GM12864 (cell line): Measurements from ENCODE around the gene ST3GAL3.

Source experiments
- DNase-seq: peaks from one replicate; pipeline ENCODE4 v3.0.0-alpha.2; 2011; ENCODE audit warnings: low read depth
- H3K4me3 ChIP-seq: 2 replicates; pipeline ENCODE4 v1.5.1; 2011; ENCODE audit warnings: mild to moderate bottlenecking, low read depth, low read length, control low read depth
- TF ChIP-seq, protein P1 (sequence below): IDR thresholded peaks from 2 replicates; pipeline ENCODE4 v1.5.1; 2011; ENCODE audit warnings: low read depth, mild to moderate bottlenecking, moderate library complexity, low read length, control low read depth, inconsistent platforms; ENCODE audit errors: missing control alignments

The ST3GAL3 gene

DNA sequence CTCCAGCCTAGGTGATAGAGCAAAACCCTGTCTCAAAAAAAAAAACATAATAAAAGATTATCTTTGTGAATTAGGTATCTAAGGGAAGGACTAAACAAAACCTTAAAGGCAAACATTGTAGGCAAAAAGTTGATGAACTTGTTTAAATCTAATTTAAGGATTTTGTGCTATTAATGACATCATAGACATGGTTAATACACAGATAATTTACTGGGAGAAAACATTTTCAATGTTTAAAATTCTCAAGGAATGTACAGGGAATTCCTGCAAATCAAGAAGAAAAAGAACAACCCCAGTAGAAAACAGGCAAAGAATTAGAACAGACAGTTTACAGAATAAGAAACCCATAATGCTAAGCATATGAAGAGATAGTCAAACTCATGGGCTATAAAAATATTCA, 47.6 kb downstream of the ST3GAL3 start:
- DNase-seq = no peak
- no peak overlapping the region for H3K4me3 ChIP-seq
- TF ChIP-seq, protein P1, sequence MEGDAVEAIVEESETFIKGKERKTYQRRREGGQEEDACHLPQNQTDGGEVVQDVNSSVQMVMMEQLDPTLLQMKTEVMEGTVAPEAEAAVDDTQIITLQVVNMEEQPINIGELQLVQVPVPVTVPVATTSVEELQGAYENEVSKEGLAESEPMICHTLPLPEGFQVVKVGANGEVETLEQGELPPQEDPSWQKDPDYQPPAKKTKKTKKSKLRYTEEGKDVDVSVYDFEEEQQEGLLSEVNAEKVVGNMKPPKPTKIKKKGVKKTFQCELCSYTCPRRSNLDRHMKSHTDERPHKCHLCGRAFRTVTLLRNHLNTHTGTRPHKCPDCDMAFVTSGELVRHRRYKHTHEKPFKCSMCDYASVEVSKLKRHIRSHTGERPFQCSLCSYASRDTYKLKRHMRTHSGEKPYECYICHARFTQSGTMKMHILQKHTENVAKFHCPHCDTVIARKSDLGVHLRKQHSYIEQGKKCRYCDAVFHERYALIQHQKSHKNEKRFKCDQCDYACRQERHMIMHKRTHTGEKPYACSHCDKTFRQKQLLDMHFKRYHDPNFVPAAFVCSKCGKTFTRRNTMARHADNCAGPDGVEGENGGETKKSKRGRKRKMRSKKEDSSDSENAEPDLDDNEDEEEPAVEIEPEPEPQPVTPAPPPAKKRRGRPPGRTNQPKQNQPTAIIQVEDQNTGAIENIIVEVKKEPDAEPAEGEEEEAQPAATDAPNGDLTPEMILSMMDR = no peak

DNA sequence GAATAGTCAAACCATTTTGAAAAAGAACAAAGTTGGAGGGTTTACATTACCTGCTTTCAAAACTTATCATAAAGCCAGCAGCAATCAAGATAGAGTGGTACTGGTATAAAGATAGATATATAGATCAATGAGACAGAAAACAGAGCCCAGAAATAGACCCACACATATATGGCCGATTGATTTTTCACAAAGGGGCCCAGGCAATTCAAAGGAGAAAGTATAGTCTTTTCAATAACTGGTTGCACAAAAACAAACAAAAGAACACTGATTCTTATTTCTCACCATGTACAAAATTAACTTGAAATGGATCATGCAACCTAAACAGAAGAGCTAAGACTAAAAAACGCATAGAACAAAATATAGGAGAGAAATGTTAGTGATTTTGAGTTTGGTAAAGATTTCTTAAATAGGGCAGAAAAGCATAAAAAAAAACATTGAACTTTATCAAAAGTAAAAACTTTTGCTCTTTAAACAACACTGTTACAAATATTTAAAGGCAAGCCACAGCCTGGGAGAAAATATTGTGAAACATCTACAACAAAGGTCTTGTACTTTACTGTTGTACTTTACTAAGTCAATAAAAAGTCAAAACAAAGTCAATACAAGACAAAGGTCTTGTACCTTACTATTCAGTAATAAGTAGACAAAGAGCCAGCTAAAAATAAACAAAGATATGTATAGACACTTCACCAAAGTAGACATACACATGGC, 50.2 kb downstream of the ST3GAL3 start:
- DNase-seq = no peak
- TF ChIP-seq, protein P1 = no peak
- H3K4me3 ChIP-seq = no peak overlapping the region

- no peak overlapping the region for H3K4me3 ChIP-seq
- TF ChIP-seq, protein P1 = no peak
- DNase-seq = no peak
Measured at GRCh38 chr1:43760745-43761317, 53.5 kb downstream of the ST3GAL3 start.

DNA sequence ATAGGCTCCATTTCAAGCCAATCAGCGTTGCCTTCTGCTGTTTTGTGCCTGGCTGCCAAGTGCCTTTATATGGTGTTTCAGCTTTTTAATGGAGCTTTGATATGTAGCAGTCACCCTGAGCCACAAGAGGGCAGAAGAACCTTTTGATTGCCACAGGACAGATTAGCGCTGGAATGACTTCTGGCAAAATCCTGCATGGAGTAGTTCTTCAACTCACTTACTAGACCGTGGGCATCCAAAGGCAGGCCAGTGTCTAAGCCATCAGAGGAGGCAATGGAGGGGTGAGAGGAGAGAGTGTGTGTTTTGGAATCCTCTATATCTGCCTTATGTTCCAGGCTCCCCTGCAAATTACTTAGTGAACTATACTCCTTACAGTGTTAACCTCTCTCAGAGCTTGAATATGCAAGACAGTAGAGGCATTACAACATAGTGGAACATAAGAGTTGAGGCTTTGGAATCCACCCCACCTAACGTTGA, 56.2 kb downstream of the ST3GAL3 start:
- H3K4me3 ChIP-seq = no peak overlapping the region
- no peak for DNase-seq
- TF ChIP-seq, protein P1 = peak; percentile 88

- no peak overlapping the region for H3K4me3 ChIP-seq
- no peak for DNase-seq
- TF ChIP-seq, protein P1 = no peak
Measured at GRCh38 chr1:43764581-43764980, 57.2 kb downstream of the ST3GAL3 start.

- TF ChIP-seq, protein P1 = no peak
- H3K4me3 ChIP-seq = no peak overlapping the region
- DNase-seq = no peak
Measured at GRCh38 chr1:43766086-43766784, 58.9 kb downstream of the ST3GAL3 start.
